Stromal cell of bone marrow (primary cell): ENCODE results near the gene ARHGAP32.
"Not testable (repeated sequence)": the region's sequence is repeated elsewhere in the genome, so short reads cannot be mapped to it uniquely, and the experiment has no call there.

ENCODE experiments used
- DNase-seq: peaks from one replicate; pipeline ENCODE4 v3.0.0-alpha.2; 2012; ENCODE audit warnings: low read depth

ARHGAP32 gene

DNA sequence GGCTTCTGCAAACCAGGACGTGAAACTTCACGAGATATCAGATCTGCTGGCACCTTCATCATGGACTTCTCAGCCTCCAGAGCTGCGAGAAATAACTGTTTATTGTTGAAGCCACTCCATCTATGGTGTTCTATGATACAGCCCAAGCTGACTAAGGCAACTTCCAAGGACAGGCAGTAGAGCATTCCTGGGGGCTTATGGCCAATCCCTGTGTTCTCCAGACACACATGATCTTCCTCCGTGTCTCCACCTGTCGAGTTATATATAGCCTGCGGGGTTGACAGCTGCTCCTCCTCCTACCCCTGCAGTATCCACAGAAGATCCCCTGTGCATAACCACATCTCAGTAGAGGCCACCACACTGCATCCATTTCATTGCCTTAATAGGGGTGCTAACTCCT is 260.5 kb downstream of the ARHGAP32 start:
- no peak for DNase-seq

DNA sequence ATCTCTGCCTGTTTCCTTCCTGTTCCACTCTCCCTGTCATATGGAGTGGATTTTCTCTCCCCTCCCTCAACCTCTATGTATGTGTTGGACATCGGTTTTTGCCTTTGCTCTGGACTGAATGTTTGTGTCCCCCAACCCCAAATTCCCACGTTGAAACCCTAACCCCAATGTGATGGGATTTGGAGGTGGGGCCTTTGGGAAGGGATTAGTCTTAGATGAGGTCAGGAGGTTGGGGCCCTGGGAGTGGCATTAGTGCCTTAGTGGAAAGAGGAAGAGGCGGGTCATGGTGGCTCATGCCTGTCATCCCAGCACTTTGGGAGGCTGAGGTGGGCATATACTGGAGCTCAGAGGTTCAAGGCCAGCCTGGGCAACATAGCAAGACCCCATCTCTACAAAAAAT is 261.1 kb downstream of the ARHGAP32 start:
- DNase-seq: no peak

DNA sequence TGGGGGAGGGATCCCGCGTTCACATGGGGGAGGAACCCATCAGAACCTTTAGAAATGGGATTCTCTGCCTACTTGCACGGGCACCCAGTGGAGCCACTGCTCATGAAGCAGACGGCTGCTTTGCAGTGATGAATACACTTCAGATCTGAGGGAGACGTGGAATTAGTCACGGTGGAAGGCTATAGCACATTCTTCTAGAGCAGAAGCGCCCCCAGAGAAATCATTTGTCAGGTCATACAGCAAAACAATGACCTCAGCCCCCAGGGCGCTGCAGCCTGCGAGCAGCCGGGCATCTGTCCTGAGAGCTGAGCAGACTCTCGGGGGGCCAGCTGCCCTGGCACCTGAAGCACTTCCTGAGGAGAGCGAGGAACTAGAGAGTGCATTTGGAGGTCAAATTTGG is 262.1 kb downstream of the ARHGAP32 start:
- no peak for DNase-seq

DNA sequence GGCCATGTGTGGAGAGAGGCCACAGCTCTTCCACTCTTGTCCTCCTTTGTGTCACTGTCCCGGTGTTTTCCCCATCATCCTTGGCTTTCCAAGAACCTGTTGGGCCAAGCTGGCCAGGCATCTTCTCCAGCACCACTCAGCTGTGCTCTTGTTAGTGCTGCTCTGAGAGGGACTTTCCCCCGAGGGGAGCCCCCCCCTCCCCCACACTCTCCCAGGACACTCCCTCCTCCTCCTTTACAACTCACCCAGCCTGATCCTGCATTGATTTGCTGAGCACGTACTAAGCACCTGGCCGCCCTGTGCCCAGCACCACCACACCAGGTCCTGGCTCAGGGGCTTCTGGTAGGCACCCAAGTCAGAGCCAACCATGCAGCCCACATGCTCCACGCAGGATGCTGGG is 262.7 kb downstream of the ARHGAP32 start:
- DNase-seq: no peak

DNA sequence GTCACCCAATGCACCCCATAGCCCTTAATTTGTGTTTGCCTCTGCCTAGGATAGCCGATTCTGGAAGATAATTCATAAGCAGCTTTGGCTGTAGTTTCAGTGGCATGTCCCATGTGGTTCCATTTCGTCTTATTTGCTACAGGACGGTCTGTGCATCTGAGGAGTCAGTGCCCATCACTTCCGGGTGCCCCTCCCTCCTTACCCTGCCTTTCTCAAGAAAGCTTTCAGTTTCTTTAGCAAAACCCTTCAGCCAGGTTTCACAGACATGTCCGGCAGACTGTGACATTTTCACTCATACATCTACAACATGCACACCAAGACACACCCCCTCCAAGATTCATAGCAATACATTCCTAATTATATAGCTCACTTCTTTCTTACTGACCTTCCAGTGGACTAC is 263.7 kb downstream of the ARHGAP32 start:
- no peak for DNase-seq

DNA sequence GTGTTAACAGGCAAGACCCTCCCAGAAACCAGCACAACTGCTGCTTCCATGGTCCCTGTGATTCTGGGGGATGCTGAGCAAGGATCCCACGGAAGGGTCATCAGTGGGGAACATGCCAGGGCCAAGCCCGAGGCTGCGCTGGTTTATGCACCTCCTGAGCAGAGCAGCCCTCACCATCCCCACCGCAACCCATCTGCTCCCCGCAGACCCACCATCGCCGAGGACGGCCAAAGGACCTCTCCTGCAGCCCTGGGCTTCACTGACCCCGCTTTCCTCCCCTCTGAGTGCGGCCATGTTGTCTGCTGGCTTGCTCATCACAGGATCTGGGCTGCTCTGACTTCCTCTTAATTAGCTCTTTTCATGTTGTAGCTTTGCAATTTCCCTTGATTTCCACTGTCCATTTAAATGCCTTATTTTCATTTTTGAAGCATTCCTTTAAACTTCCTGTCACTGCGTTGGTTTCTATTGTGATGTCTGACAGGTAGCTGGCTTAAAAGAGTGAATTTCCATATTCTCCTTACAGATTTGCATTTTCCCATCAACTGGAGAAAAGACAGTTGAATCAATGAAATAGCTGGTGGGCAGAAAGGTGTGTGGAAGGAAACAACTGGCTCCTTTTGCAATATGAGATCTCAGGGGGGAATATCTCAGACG is 264.3 kb downstream of the ARHGAP32 start:
- no peak for DNase-seq

DNA sequence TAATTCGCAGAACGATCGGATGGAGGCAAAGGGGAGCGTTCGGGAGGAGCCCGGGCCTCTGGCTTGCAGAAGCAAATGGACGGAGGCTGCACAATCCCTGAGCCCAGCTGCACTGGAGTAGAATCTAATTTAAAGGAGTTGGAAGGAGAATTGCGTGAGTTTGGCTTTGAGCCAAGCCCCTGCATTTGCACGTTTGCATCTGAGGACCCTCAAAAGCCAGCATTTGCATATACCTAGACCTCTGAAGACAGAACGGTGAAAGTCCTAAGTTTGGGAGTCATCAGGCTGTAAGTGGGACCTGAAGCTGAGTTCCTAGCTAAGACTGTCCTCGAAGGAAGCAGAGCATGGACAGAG is 265.0 kb downstream of the ARHGAP32 start:
- DNase-seq: no peak

DNA sequence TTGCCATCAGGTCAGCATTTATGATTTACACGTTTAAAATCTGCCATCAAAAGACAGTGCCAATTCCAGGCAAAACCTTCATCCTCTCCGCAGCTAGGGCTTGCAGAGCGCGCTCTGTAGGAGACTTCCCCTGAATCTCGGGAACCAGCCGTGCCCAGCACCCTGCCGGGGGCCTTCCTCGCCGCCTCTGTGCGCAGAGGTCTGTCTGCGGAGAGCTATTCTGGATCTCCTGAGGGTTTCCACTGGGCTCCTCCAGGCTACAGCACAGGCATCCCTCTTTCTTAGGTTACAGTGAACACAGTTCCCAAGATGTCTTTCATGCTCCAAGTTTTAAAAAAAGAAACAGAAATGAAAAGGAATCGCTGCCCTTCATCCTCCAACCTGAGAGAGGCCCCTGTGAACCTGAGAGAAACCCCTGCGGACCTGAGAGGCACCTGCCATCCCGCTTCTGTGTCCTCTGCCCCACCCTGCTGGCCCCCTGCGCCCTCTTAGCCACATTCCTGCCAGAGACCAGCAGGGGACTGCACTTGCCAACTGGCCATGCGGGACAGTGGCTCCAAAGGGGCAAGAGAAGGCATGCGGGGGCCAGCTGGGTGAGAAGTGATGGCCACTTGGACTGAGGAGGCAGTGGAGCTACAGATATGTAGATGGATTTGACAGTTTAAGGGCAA is 265.6 kb downstream of the ARHGAP32 start:
- no peak for DNase-seq

DNA sequence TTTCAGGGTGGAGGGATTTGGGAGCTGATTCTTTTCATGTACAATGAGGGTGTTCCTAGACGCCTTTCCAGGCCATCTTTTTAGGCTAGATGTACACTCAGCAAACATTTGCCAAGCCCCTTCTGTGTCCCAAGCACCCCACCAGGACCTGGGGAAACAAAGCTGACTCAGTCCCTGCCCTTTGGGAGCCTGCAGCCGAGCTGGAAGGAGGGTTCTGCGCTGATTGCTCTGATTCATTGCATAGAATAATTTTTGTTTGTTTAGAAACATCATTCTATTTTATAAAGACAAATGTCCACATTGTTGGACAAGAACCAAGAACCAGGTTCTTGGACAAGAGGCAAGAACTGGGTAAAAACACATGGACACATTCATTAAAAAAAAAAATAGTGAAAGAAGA is 266.1 kb downstream of the ARHGAP32 start:
- no peak for DNase-seq

DNA sequence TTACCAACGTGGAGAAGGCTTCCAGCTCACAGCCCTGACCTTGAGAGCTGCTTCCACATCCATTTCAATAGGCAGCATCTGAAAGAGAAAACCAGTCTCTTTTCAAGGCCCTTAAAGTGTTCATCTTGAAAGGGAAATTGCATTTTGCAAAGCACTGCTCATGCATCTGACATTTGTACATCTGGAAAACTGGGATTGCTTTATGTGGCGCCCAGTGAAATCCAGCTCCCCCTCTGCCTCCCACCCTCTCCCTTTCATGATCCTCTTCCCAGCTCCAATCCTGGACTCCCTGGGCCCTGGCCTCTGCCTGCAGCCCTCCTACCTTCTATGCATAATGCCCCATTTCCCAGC is 266.9 kb downstream of the ARHGAP32 start:
- no peak for DNase-seq

DNA sequence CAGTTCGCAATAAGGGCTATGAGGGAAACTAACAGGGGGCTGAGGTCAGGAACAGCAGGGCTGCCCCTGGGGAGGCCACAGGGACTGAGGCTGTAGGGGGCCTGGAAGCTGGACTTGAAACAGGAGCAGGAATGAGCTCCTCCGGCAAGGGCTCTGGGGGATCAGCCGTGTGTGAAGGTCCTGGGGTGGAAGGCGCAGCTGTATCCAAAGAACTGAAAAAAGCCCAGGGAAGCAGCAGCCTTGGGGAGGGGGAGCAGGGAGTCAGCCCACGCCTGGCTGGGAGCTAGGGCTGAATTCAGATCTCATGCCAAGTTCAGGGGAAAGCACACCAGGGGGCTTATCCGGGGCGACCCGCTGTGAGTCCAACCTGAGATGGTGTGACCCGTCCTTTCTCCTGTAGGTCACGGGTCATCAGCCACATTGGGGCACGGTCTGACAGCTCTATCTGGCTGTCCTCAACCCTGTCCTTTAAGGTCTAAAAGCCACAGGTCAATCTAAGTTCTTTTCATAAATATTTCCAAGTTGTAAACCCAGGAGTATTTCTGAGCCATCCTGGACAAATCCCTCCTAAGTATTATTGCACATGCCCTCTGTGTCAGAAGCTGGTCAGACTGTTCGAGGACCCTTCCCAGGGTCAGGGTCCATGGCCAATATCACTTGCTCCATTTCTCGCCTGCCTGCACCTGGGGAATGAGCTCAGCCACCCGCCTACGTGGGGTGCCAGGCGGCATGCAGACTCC is 267.4 kb downstream of the ARHGAP32 start:
- DNase-seq: no peak

DNA sequence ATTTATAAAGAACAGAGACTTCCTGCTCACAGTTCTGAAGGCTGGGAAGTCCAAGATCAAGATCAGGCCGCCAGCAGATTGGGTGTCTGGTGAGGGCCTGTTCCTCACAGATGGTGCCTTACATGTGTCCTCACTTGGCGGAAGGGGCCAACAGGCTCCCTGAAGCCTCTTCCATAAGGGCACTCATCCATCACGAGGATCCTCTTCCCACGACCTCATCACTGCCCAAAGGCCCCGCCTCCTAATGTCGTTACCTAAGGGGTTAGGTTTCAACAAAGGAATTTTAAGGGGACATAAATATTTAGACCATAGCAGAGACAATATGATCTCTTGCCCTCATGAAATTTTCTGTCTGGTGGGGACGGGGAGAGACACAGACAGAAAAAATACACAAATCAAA is 268.0 kb downstream of the ARHGAP32 start:
- DNase-seq: no peak

DNA sequence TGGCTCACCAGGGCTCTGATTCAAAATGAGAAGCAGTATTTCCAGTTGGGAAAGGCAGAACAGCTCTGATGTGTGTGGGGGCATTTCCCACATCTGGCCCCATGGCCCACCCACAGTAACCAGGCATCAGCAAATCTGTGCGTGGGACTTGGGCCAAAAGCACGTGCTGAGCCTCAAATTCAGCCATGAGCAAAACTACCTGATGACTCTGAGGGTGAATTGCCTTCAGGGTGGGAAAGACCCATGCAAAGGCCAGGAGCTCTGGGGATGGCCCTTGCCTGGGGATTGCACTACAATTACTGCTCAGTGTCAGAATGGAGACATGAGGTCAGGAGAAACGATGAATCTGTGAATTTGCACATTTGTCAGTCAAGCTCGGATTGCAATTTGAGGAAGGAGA is 270.3 kb downstream of the ARHGAP32 start:
- DNase-seq: no peak

DNA sequence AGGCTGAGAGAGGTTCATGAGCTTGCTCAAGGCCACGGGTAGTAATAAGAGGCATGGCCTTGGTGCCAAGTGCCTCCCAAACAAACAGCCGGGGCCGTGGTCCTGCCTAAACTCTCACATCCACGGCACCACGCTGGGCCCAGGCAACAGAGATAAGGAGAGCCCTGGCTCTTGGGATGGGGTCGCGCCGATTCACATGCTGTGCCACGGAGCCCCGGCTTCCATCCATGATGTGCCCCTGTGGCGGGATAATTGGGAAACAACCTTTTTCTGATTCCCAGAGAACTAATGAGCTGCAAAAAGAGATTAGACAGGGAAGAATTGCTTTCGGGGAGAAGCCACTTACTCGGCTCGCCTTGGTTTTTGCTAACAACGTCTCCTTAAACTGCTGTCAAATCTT is 271.5 kb downstream of the ARHGAP32 start:
- DNase-seq: no peak

DNA sequence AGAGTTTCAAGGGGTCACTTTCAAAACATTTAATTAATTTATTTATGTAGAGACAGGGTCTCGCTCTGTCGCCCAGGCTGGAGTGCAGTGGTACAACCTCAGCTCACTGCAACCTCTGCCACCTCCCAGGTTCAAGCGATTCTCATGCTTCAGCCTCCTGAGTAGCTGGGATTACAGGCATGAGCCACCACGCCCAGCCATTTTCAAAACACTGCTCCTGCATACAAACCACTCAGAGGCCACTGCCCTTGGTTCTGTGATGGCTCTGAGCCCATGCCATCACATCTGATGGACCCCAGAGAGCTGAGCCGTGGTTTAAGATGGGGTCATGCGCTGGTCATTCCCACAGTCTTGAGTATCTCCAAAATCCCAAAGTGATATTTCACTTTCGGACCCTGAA is 272.5 kb downstream of the ARHGAP32 start:
- DNase-seq: not testable (repeated sequence)

DNA sequence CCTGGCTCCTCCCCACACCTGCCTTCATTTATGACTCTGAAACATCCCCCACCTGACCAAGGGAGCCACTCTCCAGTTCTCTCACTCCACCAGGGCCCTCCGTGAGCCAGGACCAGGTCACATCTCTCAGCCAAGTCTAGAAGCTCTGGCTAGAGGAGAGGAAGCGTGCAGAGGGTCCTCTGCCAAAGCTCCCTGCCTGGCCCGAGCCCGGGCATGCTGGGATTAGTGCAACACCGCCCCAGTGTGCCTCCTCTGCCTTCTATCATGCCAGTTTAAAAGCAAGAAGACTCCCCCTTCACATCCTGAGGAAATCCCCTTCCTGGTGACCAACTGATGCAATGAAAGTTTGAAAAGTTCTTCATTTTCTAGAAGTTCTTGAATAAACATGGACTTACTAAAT is 272.9 kb downstream of the ARHGAP32 start:
- DNase-seq: no peak

DNA sequence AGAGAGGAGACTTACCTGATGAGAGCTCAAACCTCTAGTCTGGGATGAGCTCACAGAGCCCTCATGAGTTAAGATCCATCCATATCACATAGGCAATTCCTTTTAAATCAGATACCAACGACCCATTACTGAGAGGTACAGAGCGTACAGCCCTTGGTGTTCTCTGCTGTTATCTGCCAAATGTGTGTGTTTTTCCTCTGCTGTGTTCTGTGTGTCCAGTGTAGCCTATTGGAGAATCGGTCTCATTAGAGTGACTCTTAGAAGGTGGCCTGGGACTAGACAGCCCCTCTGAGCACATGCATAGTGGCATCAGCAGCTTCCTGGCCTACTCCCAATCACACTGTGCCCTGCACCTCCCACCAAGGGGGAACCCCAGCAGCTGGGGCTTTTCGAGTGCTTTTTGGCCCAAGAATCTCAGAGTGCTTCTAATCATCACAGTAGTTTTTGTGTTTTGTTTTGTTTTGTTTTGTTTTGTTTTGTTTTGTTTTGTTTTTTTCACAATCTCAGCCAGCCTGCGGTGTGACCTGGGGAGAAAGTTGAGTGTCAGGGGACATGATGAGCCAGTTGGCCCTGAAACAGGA is 274.9 kb downstream of the ARHGAP32 start:
- DNase-seq: no peak

DNA sequence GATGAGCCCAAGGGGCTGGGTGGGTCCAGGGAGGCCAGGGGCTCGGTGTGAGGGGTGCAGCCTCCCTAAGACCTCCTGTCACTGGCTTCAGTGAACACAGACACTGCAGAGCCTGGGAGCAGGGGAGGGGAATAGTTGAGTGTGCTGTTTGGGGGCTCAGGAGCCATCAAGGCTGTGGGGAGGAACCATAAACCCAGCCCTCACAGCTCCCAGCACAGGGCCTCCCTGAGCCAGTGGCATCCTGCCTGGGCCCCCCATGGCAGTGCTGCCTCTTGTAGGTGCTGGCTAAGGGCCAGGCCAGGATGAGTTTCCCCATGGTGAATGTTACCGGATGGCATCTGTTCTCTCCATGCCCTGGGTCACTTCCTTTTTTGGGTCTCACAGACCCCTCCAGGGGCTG is 275.4 kb downstream of the ARHGAP32 start:
- no peak for DNase-seq

DNA sequence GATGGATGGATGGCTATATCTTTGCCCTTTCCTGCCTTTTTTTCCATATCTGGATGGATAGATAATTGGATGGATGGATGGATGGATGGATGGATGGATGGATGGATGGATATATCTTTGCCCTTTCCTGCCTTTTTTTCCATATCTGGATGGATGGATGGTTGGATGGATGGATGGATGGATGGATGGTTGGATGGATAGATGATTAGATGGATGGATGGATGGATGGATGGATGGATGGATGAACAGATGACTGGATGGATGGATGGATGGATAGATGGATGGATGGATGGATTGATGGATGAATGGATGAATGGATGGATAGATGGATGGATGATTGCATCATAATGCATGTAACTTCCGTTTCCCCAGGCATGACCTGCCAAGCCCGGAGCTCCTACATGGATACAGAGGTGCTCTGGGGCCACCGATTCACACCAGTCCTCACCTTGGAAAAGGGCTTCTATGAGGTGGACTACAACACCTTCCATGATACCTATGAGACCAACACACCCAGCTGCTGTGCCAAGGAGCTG is 276.0 kb downstream of the ARHGAP32 start:
- DNase-seq: no peak

DNA sequence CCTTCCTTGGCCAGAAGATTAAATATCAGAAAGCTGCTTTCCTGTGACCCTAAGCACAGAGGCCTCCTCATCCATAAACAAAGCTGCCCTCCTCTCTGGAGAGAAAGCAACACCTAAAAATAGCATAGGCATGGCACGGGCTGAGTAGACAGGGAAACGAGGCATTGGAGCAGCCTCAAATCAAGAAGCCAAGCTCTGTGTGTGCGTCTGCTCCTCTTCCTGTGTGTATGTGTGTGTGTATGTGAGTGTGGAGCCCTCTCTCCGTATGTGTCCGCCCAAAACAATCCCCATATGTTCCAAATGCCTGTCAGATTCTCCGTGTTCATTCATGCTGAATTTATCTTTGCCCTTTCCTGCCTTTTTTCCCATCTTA is 277.0 kb downstream of the ARHGAP32 start:
- DNase-seq: no peak
